ENCODE results near the gene VPS8. TPM values are rescaled to one million over a fixed set of nuclear protein-coding genes. Genes with fewer than 3 reads are reported as not detected.

The VPS8 gene
- polyA plus RNA-seq, 2 of the 4 experiments (the other 2 are of a cell fraction) = 10.3 to 30.1 TPM

GRCh38 chr3:184784731-184785500 is 27.1 kb upstream of the VPS8 start:
- no peak overlapping the region for H3K4me2 ChIP-seq
- no peak for TF ChIP-seq MYC (IDR thresholded peaks at IDR 0.05; ENCODE audit: borderline replicate concordance, low read length)
- TF ChIP-seq CBX2 (IDR thresholded peaks at IDR 0.05; ENCODE audit: borderline replicate concordance, low read depth) = no peak
- TF ChIP-seq HOXB13 (CRISPR knock-in tag; IDR thresholded peaks at IDR 0.05; ENCODE audit: low read depth) = no peak
- TF ChIP-seq ZC3H11A (IDR thresholded peaks at IDR 0.05) = no peak
- no peak for TF ChIP-seq JUNB (IDR thresholded peaks at IDR 0.05)
- no peak for TF ChIP-seq BCL3 (IDR thresholded peaks at IDR 0.05)
- no peak for TF ChIP-seq MAFK (IDR thresholded peaks at IDR 0.05; ENCODE audit: partially characterized antibody)
- no peak for TF ChIP-seq POLR2AphosphoS2 (conservative IDR thresholded peaks at IDR 0.05; ENCODE audit: low read length)
- TF ChIP-seq ZSCAN20 (CRISPR knock-in tag; IDR thresholded peaks at IDR 0.05) = no peak
- TF ChIP-seq CHD2 (IDR thresholded peaks at IDR 0.05; ENCODE audit: low read length, partially characterized antibody) = no peak
- ATAC-seq (no peak), FAIRE-seq (no peak), DNase-seq (ENCODE audit: low read depth in 1 of 2, low spot score in 1 of 2) (no peak)
- H3K9me3 ChIP-seq = no peaks in the 10 kb centered on the region
- H3K4me1 ChIP-seq = no peaks in the 10 kb centered on the region
- 64% methylated on average over 11 of the region's 13 CpGs for WGBS (ENCODE audit: missing lambda C conversion rate)
- ChIA-PET POLR2A (interaction anchor here (1.0 kb wide), 1 partner anchor 223 kb away, joined by 4 read pairs; the partner anchor contains the start of gene EPHB3), CTCF (interaction anchor here (0.6 to 4.0 kb wide), 5 partner anchors 12 to 240 kb away, joined by 3 to 34 read pairs (median 3); partner anchors contain the start of gene EPHB3)
- no peak overlapping the region for H3K4me3 ChIP-seq
- H3K27ac ChIP-seq = no peak overlapping the region

GRCh38 chr3:184785890-184786279 is 26.1 kb upstream of the VPS8 start:
- Histone ChIP-seq H3K27ac (no peak overlapping the region), H3K9me3 (no peaks in the 10 kb centered on the region), H3K4me1 (no peaks in the 10 kb centered on the region), H3K4me2 (no peak overlapping the region), H3K4me3 (no peak overlapping the region)
- ChIA-PET POLR2A (no interaction called here), CTCF (interaction anchor here (1.8 to 4.0 kb wide), 3 partner anchors 8 to 225 kb away, joined by 13 to 34 read pairs (median 16); partner anchors contain the start of gene EPHB3)
- DNase-seq (ENCODE audit: low read depth in 1 of 2, low spot score in 1 of 2) (no peak), FAIRE-seq (no peak), ATAC-seq (no peak)
- 83% methylated on average over 12 of the region's 12 CpGs for WGBS (ENCODE audit: missing lambda C conversion rate)
- no peak for TF ChIP-seq GATA3 (IDR thresholded peaks at IDR 0.05; ENCODE audit: borderline replicate concordance)
- TF ChIP-seq FOXS1 (CRISPR knock-in tag; IDR thresholded peaks at IDR 0.05) = no peak
- TF ChIP-seq SMC3 (IDR thresholded peaks at IDR 0.05) = no peak
- no peak for TF ChIP-seq KDM1A (IDR thresholded peaks at IDR 0.05; ENCODE audit: low read depth)
- TF ChIP-seq RAD21 (conservative IDR thresholded peaks at IDR 0.05 in 1 of 2, IDR thresholded peaks at IDR 0.05 in 1 of 2) = no peak
- no peak for TF ChIP-seq HDAC2 (IDR thresholded peaks at IDR 0.05)
- no peak for TF ChIP-seq CHD4 (IDR thresholded peaks at IDR 0.05; ENCODE audit: borderline replicate concordance)
- TF ChIP-seq EHF (CRISPR knock-in tag; IDR thresholded peaks at IDR 0.05) = no peak
- no peak for TF ChIP-seq ZSCAN20 (CRISPR knock-in tag; IDR thresholded peaks at IDR 0.05)
- no peak for TF ChIP-seq SREBF2 (IDR thresholded peaks at IDR 0.05)
- no peak for TF ChIP-seq HEYL (CRISPR knock-in tag; IDR thresholded peaks at IDR 0.05)
- TF ChIP-seq KDM5A (IDR thresholded peaks at IDR 0.05) = no peak
- no peak for TF ChIP-seq HES2 (IDR thresholded peaks at IDR 0.05)
- no peak for TF ChIP-seq RNF2 (IDR thresholded peaks at IDR 0.05; ENCODE audit: borderline replicate concordance, low read depth)
- TF ChIP-seq ZNF302 (CRISPR knock-in tag; IDR thresholded peaks at IDR 0.05) = no peak
- no peak for TF ChIP-seq JUNB (IDR thresholded peaks at IDR 0.05)
- no peak for TF ChIP-seq MAFK (IDR thresholded peaks at IDR 0.05; ENCODE audit: partially characterized antibody)
- no peak for TF ChIP-seq CEBPB (IDR thresholded peaks at IDR 0.05)
- TF ChIP-seq CHD2 (IDR thresholded peaks at IDR 0.05; ENCODE audit: low read length, partially characterized antibody) = no peak
- TF ChIP-seq BHLHE40 (IDR thresholded peaks at IDR 0.05; ENCODE audit: low read depth, low read length) = no peak

All from A549 (cell line).